HG03571 (cell line): ENCODE data around the gene EPB41L5.
"Not testable (repeated sequence)": the region's sequence is repeated elsewhere in the genome, so short reads cannot be mapped to it uniquely, and the experiment has no call there.

ENCODE experiments used
- ATAC-seq: cut with Tn5 transposase; IDR thresholded peaks from one replicate; pipeline ENCODE4 v1.9.1; 2021; ENCODE audit not compliant: unreplicated experiment

Gene EPB41L5

GRCh38 chr2:120012771-120013596, at the start of gene EPB41L5:
TSS of gene EPB41L5 (plus strand) at chr2:120013077. CDS start at chr2:120019085, 6,008 bp downstream.
- peak; percentile 75 for ATAC-seq

GRCh38 chr2:119981896-119982295, 31.0 kb upstream of the EPB41L5 start:
- no peak for ATAC-seq

GRCh38 chr2:119982506-119982905, 30.4 kb upstream of the EPB41L5 start:
- no peak for ATAC-seq

GRCh38 chr2:119983108-119983507, 29.8 kb upstream of the EPB41L5 start:
- ATAC-seq: no peak

GRCh38 chr2:119996148-119996547, 16.7 kb upstream of the EPB41L5 start:
- ATAC-seq: no peak

GRCh38 chr2:119996896-119997891, 15.7 kb upstream of the EPB41L5 start:
- ATAC-seq: not testable (repeated sequence)

GRCh38 chr2:120001471-120001870, 11.4 kb upstream of the EPB41L5 start:
- no peak for ATAC-seq

- ATAC-seq: no peak
Measured at GRCh38 chr2:120004254-120004653, 8.6 kb upstream of the EPB41L5 start.

GRCh38 chr2:120005834-120006521, 6.9 kb upstream of the EPB41L5 start:
- peak; percentile 95 for ATAC-seq

- no peak for ATAC-seq
Measured at GRCh38 chr2:120007851-120008250, 5.0 kb upstream of the EPB41L5 start.

GRCh38 chr2:120012363-120012762, 514 bp upstream of the EPB41L5 start:
- no peak for ATAC-seq

GRCh38 chr2:120013597-120014223, 833 bp downstream of the EPB41L5 start:
- ATAC-seq: no peak

- ATAC-seq: no peak
Measured at GRCh38 chr2:120014226-120014980, 1.5 kb downstream of the EPB41L5 start.

- ATAC-seq: no peak
Measured at GRCh38 chr2:120016800-120017199, 3.9 kb downstream of the EPB41L5 start.

- no peak for ATAC-seq
Measured at GRCh38 chr2:120017201-120017600, 4.3 kb downstream of the EPB41L5 start.

GRCh38 chr2:120018549-120018948, 5.7 kb downstream of the EPB41L5 start:
- ATAC-seq: no peak

- ATAC-seq: no peak
Measured at GRCh38 chr2:120020554-120020953, 7.7 kb downstream of the EPB41L5 start.

- ATAC-seq: not testable (repeated sequence)
Measured at GRCh38 chr2:120022505-120022904, 9.6 kb downstream of the EPB41L5 start.

GRCh38 chr2:120026890-120027289, 14.0 kb downstream of the EPB41L5 start:
- no peak for ATAC-seq

GRCh38 chr2:120028795-120029194, 15.9 kb downstream of the EPB41L5 start:
- ATAC-seq: no peak
